Measurements from ENCODE around the gene CTIF. TPM values are rescaled to one million over a fixed set of nuclear protein-coding genes. Genes with fewer than 3 reads are reported as not detected.

Gene CTIF
- polyA plus RNA-seq, 1 of the 3 experiments (the other 2 are of a cell fraction), result 47.2 TPM

DNA sequence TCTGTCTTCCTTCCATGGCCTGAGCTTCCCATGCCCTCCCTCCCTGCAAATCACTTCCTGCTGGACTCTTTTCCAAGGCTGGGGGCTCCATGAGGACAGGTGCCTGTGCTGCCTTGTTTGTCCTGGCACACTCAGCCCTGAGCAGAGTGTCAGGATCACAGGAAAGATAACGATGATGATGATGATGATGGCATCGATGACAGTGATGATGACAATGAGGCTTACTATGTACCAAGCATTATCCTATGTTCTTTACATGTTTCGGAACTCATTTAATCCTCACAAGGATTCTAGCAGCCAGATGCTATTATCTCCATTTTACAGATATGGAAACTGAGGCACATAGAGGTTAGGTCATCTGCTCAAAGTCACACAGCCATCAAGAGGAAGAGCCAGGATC lies 170.0 kb downstream of the CTIF start:
- TF ChIP-seq, protein P1, sequence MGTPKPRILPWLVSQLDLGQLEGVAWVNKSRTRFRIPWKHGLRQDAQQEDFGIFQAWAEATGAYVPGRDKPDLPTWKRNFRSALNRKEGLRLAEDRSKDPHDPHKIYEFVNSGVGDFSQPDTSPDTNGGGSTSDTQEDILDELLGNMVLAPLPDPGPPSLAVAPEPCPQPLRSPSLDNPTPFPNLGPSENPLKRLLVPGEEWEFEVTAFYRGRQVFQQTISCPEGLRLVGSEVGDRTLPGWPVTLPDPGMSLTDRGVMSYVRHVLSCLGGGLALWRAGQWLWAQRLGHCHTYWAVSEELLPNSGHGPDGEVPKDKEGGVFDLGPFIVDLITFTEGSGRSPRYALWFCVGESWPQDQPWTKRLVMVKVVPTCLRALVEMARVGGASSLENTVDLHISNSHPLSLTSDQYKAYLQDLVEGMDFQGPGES (IDR thresholded peaks at IDR 0.05; ENCODE audit: low read depth, low read length), result no peak
- TF ChIP-seq GABPA (IDR thresholded peaks at IDR 0.05; ENCODE audit: low read depth), result no peak
- no peak for TF ChIP-seq TAF1 (IDR thresholded peaks at IDR 0.05; ENCODE audit: borderline replicate concordance, low read depth, low read length)
- Histone ChIP-seq H3K9ac (no peak overlapping the region), H3K36me3 (replicated peaks in 1 of 2; ENCODE audit: control insufficient read depth in 1 of 2, insufficient read depth in 2 of 2, low read length in 1 of 2) (peaks cover 9 to 33% of the 10 kb centered on the region in 2 experiments), H3K9me2 (no peaks in the 10 kb centered on the region), H4K20me1 (ENCODE audit: insufficient read depth) (peaks cover 10% of the 10 kb centered on the region; the same call in 1 of the 2 replicates), H3K27ac (ENCODE audit: low read depth in 2 of 2, low read length in 1 of 2) (no peak overlapping the region), H2AFZ (ENCODE audit: low read depth) (no peak overlapping the region), H3K4me2 (no peak overlapping the region), H3K27me3 (ENCODE audit: insufficient read depth) (no peaks in the 10 kb centered on the region), H3F3A (replicated peaks; ENCODE audit: insufficient read depth) (no peaks in the 10 kb centered on the region), H3K4me3 (ENCODE audit: low read depth in 2 of 2, low read length in 1 of 2) (no peak overlapping the region), H3K9me3 (no peaks in the 10 kb centered on the region), H3K4me1 (ENCODE audit: control insufficient read depth in 1 of 2, insufficient read depth in 2 of 2, low read depth in 1 of 2, low read length in 1 of 2) (peaks cover 0 to 12% of the 10 kb centered on the region in 2 experiments; a peak in 2 of 4 replicates), H3K79me2 (ENCODE audit: insufficient read depth) (peaks cover 44% of the 10 kb centered on the region; the same call in 1 of the 2 replicates)
- 100% methylated on average over 3 of the region's 3 CpGs for WGBS (ENCODE audit: low lambda C conversion rate)
- CTCF ChIA-PET, result interaction anchor here (0.6 kb wide), 1 partner anchor 151 kb away, joined by 3 read pairs; no protein-coding TSS in a partner anchor
- POLR2A ChIA-PET, result no interaction called here
- DNase-seq, result no peak

DNA sequence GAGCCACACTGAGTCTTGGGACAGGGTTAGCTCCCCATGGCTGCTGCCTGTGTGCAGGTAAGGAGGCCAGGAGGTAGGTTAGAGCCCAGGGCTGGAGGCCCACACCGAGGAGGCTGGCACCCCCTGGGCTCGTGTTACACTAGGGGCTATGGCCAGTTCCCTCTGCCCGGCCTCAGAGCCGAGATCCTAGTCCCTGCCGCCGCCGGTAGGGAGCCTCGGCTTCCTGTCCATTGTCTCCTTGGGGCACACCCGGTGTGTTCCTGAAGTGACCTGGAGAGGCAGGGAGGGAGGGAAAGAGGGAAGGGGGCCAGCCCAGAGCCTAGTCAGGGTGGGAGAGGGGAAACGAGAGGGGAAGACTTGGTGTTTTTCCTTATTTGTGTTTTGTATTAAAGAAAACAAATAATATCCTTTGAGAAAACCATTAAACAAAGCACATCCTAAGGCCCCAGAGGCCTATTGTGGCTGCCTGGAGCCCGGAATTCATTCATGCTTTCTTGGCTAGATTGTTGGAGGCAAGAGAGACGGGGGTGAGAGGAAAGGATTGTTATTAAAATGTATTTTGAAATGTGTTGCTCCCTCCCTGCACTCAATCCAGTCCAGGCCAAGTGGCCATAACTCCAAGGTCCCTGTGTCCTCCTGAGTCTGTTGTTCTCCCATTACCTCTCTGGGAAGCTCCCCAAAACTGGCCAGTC lies 170.7 kb downstream of the CTIF start:
- peaks cover 0 to 12% of the 10 kb centered on the region in 2 experiments; a peak in 2 of 4 replicates for H3K4me1 ChIP-seq (ENCODE audit: control insufficient read depth in 1 of 2, insufficient read depth in 2 of 2, low read depth in 1 of 2, low read length in 1 of 2)
- TF ChIP-seq TCF12 (IDR thresholded peaks at IDR 0.05) (no peak), GATA2 (CRISPR knock-in tag; IDR thresholded peaks at IDR 0.05) (no peak), FOXJ3 (CRISPR knock-in tag; IDR thresholded peaks at IDR 0.05) (no peak), NRF1 (IDR thresholded peaks at IDR 0.05; ENCODE audit: low read depth, low read length) (no peak), RCOR1 (IDR thresholded peaks at IDR 0.05; ENCODE audit: low read length) (no peak), ELF1 (IDR thresholded peaks at IDR 0.05) (no peak), CHD2 (IDR thresholded peaks at IDR 0.05; ENCODE audit: low read length, partially characterized antibody) (no peak), POLR2AphosphoS5 (IDR thresholded peaks at IDR 0.05; ENCODE audit: low read depth, low read length) (no peak)
- TF ChIP-seq, protein P2, sequence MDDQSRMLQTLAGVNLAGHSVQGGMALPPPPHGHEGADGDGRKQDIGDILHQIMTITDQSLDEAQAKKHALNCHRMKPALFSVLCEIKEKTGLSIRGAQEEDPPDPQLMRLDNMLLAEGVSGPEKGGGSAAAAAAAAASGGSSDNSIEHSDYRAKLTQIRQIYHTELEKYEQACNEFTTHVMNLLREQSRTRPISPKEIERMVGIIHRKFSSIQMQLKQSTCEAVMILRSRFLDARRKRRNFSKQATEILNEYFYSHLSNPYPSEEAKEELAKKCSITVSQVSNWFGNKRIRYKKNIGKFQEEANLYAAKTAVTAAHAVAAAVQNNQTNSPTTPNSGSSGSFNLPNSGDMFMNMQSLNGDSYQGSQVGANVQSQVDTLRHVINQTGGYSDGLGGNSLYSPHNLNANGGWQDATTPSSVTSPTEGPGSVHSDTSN (IDR thresholded peaks at IDR 0.05), result no peak
- TF ChIP-seq, protein P3, sequence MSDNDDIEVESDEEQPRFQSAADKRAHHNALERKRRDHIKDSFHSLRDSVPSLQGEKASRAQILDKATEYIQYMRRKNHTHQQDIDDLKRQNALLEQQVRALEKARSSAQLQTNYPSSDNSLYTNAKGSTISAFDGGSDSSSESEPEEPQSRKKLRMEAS (IDR thresholded peaks at IDR 0.05; ENCODE audit: low read depth), result no peak
- TF ChIP-seq, protein P1 (IDR thresholded peaks at IDR 0.05; ENCODE audit: low read depth, low read length), result no peak
- TF ChIP-seq, protein P4, sequence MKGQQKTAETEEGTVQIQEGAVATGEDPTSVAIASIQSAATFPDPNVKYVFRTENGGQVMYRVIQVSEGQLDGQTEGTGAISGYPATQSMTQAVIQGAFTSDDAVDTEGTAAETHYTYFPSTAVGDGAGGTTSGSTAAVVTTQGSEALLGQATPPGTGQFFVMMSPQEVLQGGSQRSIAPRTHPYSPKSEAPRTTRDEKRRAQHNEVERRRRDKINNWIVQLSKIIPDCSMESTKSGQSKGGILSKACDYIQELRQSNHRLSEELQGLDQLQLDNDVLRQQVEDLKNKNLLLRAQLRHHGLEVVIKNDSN (IDR thresholded peaks at IDR 0.05; ENCODE audit: borderline replicate concordance, low read depth), result no peak
- H3F3A ChIP-seq (replicated peaks; ENCODE audit: insufficient read depth), result no peaks in the 10 kb centered on the region
- DNase-seq, result no peak
- no peak overlapping the region for H2AFZ ChIP-seq (ENCODE audit: low read depth)
- no peak overlapping the region for H3K9ac ChIP-seq
- no peaks in the 10 kb centered on the region for H3K9me3 ChIP-seq
- no peak overlapping the region for H3K4me2 ChIP-seq
- CTCF ChIA-PET, result interaction anchor here (0.6 to 2.9 kb wide), 3 partner anchors 65 to 150 kb away, joined by 3 to 10 read pairs (median 3); no protein-coding TSS in a partner anchor
- no peak overlapping the region for H3K27ac ChIP-seq (ENCODE audit: low read depth in 2 of 2, low read length in 1 of 2)
- WGBS (ENCODE audit: low lambda C conversion rate), result 98% methylated on average over 11 of the region's 12 CpGs
- POLR2A ChIA-PET, result no interaction called here
- H3K9me2 ChIP-seq, result no peaks in the 10 kb centered on the region
- peaks cover 10% of the 10 kb centered on the region; the same call in 1 of the 2 replicates for H4K20me1 ChIP-seq (ENCODE audit: insufficient read depth)
- no peak overlapping the region for H3K4me3 ChIP-seq (ENCODE audit: low read depth in 2 of 2, low read length in 1 of 2)
- H3K36me3 ChIP-seq (replicated peaks in 1 of 2; ENCODE audit: control insufficient read depth in 1 of 2, insufficient read depth in 2 of 2, low read length in 1 of 2), result peaks cover 9 to 35% of the 10 kb centered on the region in 2 experiments
- H3K79me2 ChIP-seq (ENCODE audit: insufficient read depth), result peaks cover 47% of the 10 kb centered on the region; the same call in 1 of the 2 replicates
- H3K27me3 ChIP-seq (ENCODE audit: insufficient read depth), result no peaks in the 10 kb centered on the region

Data from SK-N-SH (cell line).